ENCODE results near the gene TMEM259. TPM values are rescaled to one million over a fixed set of nuclear protein-coding genes. Genes with fewer than 3 reads are reported as not detected.

TMEM259 gene
- total and polyA plus RNA-seq, 2 of the 13 experiments (the other 11 are each of a cell fraction or from before 2014, with no cell fraction given): 64.7 to 164 TPM

- DNase-seq (ENCODE audit: low spot score): no peak
- peaks cover 17% of the 10 kb centered on the region for H3K4me1 ChIP-seq (ENCODE audit: insufficient read depth, low read length)
- H4K20me1 ChIP-seq (ENCODE audit: insufficient read depth, low read length): no peaks in the 10 kb centered on the region
- peaks cover 8% of the 10 kb centered on the region for H3K79me2 ChIP-seq (ENCODE audit: insufficient read depth, low read length)
- no peaks in the 10 kb centered on the region for H3K9me3 ChIP-seq (ENCODE audit: low read length)
- in situ Hi-C loops (cut with HindIII; ENCODE audit: extremely low pct_ligation_motif_present, low pct_unique_long_range_greater_than_20kb): no loop called here
- ATAC-seq: peak; percentile 37; the same call in 2 of the 3 replicates
- ChIA-PET POLR2A (interaction anchor here (0.7 to 1.6 kb wide), 4 partner anchors 11 to 43 kb away, joined by 3 read pairs; no protein-coding TSS in a partner anchor), CTCF (ENCODE audit: low intra/inter-chr PET ratio, low total read pairs) (no interaction called here)
- no peak for FAIRE-seq
- no peak overlapping the region for H2AFZ ChIP-seq (ENCODE audit: low read length)
- H3K4me2 ChIP-seq (ENCODE audit: low read depth, low read length): no peak overlapping the region
- no TSS peak for BruUV-seq (replicated peaks)
- intact Hi-C loops (cut with micrococcal nuclease; ENCODE audit: unreplicated experiment): no loop called here
- no peaks in the 10 kb centered on the region for H3K27me3 ChIP-seq (ENCODE audit: control insufficient read depth in 1 of 2, insufficient read depth in 2 of 2, low read length in 2 of 2)
- H3K27ac ChIP-seq (ENCODE audit: extremely low read length, insufficient read depth, low read length): no peak overlapping the region
- peaks cover 44 to 71% of the 10 kb centered on the region in 2 experiments for H3K36me3 ChIP-seq (replicated peaks in 1 of 2; ENCODE audit: control insufficient read depth in 1 of 2, insufficient read depth in 2 of 2, low read length in 2 of 2)
- WGBS (ENCODE audit: low lambda C conversion rate): 97% methylated on average over 8 of the region's 17 CpGs
- H3K9ac ChIP-seq (ENCODE audit: insufficient read depth, low read depth, low read length): no peak overlapping the region
- no peak overlapping the region for H3K4me3 ChIP-seq (replicated peaks in 1 of 3; ENCODE audit: insufficient read depth in 1 of 3, low read depth in 2 of 3, low read length in 3 of 3)
- TF ChIP-seq IRF1 (CRISPR knock-in tag; IDR thresholded peaks at IDR 0.05; ENCODE audit: low read depth) (no peak), ZBTB33 (CRISPR knock-in tag; IDR thresholded peaks at IDR 0.05) (peak; percentile 94), ZNF180 (CRISPR knock-in tag; IDR thresholded peaks at IDR 0.05; ENCODE audit: borderline replicate concordance, low read depth) (no peak), CEBPG (CRISPR knock-in tag; IDR thresholded peaks at IDR 0.05) (0 out of 2 replicates have a peak, but pooled peaks have one; percentile 10), ZNF777 (CRISPR knock-in tag; IDR thresholded peaks at IDR 0.05) (no peak), RARA (CRISPR knock-in tag; IDR thresholded peaks at IDR 0.05) (no peak), ZMYM4 (CRISPR knock-in tag; IDR thresholded peaks at IDR 0.05) (no peak), ZSCAN20 (CRISPR knock-in tag; IDR thresholded peaks at IDR 0.05; ENCODE audit: borderline replicate concordance) (no peak), ZNF768 (CRISPR knock-in tag; IDR thresholded peaks at IDR 0.05) (peak; percentile 68; the same call in 1 of the 2 replicates), AGO2 (optimal IDR thresholded peaks at IDR 0.05; ENCODE audit: low read depth, low read length) (peak; percentile 97), ZNF430 (CRISPR knock-in tag; IDR thresholded peaks at IDR 0.05) (no peak), RBFOX2 (IDR thresholded peaks at IDR 0.05; ENCODE audit: low read depth, low read length) (peak; percentile 65), ZNF567 (CRISPR knock-in tag; IDR thresholded peaks at IDR 0.05; ENCODE audit: borderline replicate concordance) (no peak), GTF2F1 (IDR thresholded peaks at IDR 0.05; ENCODE audit: low read length) (no peak), STAG1 (CRISPR knock-in tag; IDR thresholded peaks at IDR 0.05) (0 out of 2 replicates have a peak, but pooled peaks have one; percentile 6)
- TF ChIP-seq, protein P1, sequence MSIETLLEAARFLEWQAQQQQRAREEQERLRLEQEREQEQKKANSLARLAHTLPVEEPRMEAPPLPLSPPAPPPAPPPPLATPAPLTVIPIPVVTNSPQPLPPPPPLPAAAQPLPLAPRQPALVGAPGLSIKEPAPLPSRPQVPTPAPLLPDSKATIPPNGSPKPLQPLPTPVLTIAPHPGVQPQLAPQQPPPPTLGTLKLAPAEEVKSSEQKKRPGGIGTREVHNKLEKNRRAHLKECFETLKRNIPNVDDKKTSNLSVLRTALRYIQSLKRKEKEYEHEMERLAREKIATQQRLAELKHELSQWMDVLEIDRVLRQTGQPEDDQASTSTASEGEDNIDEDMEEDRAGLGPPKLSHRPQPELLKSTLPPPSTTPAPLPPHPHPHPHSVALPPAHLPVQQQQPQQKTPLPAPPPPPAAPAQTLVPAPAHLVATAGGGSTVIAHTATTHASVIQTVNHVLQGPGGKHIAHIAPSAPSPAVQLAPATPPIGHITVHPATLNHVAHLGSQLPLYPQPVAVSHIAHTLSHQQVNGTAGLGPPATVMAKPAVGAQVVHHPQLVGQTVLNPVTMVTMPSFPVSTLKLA (IDR thresholded peaks at IDR 0.05): no peak
- TF ChIP-seq, protein P2, sequence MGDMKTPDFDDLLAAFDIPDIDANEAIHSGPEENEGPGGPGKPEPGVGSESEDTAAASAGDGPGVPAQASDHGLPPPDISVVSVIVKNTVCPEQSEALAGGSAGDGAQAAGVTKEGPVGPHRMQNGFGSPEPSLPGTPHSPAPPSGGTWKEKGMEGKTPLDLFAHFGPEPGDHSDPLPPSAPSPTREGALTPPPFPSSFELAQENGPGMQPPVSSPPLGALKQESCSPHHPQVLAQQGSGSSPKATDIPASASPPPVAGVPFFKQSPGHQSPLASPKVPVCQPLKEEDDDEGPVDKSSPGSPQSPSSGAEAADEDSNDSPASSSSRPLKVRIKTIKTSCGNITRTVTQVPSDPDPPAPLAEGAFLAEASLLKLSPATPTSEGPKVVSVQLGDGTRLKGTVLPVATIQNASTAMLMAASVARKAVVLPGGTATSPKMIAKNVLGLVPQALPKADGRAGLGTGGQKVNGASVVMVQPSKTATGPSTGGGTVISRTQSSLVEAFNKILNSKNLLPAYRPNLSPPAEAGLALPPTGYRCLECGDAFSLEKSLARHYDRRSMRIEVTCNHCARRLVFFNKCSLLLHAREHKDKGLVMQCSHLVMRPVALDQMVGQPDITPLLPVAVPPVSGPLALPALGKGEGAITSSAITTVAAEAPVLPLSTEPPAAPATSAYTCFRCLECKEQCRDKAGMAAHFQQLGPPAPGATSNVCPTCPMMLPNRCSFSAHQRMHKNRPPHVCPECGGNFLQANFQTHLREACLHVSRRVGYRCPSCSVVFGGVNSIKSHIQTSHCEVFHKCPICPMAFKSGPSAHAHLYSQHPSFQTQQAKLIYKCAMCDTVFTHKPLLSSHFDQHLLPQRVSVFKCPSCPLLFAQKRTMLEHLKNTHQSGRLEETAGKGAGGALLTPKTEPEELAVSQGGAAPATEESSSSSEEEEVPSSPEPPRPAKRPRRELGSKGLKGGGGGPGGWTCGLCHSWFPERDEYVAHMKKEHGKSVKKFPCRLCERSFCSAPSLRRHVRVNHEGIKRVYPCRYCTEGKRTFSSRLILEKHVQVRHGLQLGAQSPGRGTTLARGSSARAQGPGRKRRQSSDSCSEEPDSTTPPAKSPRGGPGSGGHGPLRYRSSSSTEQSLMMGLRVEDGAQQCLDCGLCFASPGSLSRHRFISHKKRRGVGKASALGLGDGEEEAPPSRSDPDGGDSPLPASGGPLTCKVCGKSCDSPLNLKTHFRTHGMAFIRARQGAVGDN (CRISPR knock-in tag; IDR thresholded peaks at IDR 0.05): peak; percentile 48
Measured at GRCh38 chr19:966485-967088, 54.3 kb downstream of the TMEM259 start.

Measured in HepG2 (cell line).